GM12878 (cell line): ENCODE measurements around the gene LBH. TPM values are rescaled to one million over a fixed set of nuclear protein-coding genes. Genes with fewer than 3 reads are reported as not detected.

ENCODE experiments used
- ATAC-seq: fragments of 200-7000 bp; cut with Tn5 transposase; 3 replicates; pipeline ENCODE4 v1.9.1; 2020; ENCODE audit warnings: mild to moderate bottlenecking, moderate library complexity
- BruUV-seq: library from RNA; stranded (reverse); fragments of 400-500 nt; replicated peaks from 2 replicates; lab custom pipeline; 2021; lab: Mats Ljungman, UMichigan
- CTCF ChIA-PET: fragments of 300-600 bp; sonication (Branson Sonifier 250); formaldehyde crosslinking; extraction: SDS; loops from one replicate; lab custom pipeline; 2021; ENCODE audit warnings: inconsistent platforms; lab: Yijun Ruan, JAX
- POLR2A ChIA-PET: fragments of 350-600 bp; formaldehyde crosslinking; extraction: SDS; loops from one replicate; lab custom pipeline; 2021; ENCODE audit warnings: inconsistent platforms; lab: Charles Lee
- RAD21 ChIA-PET: fragments of 300-600 bp; sonication (Branson Sonifier 250); formaldehyde crosslinking; loops from one replicate; lab custom pipeline; 2023; ENCODE audit warnings: antibody characterized with exemption; ENCODE audit not compliant: unreplicated experiment; lab: Charles Lee
- SMC1A ChIA-PET: fragments of 300-600 bp; sonication (Branson Sonifier 250); formaldehyde crosslinking; loops from one replicate; lab custom pipeline; 2023; ENCODE audit not compliant: unreplicated experiment, uncharacterized antibody; lab: Charles Lee
- DNase-seq: peaks from one replicate; pipeline ENCODE4 v3.0.0-alpha.2; 2011; ENCODE audit warnings: low read depth, low spot score
- FAIRE-seq: peaks from 3 replicates; lab custom pipeline; 2011; peaks lifted over from hg19 to GRCh38; lab: Jason Lieb, UNC
- H2AFZ ChIP-seq: 2 replicates; pipeline ENCODE4 v1.6.0; 2011; ENCODE audit warnings: low read depth, low read length, control low read depth; ENCODE audit not compliant: control insufficient read depth
- H3K27ac ChIP-seq: 2 replicates; pipeline ENCODE4 v1.5.1; 2011; ENCODE audit warnings: control low read depth; ENCODE audit not compliant: control insufficient read depth, insufficient read depth
- H3K27me3 ChIP-seq, 2 experiments: replicated peaks in 1 of 2; 2 replicates each; pipeline versions ENCODE4 v1.6.0 to v1.6.1; 2011; ENCODE audit warnings: low read length in 1 of 2; ENCODE audit not compliant: control insufficient read depth in 2 of 2, insufficient read depth in 2 of 2
- H3K36me3 ChIP-seq, 2 experiments: 2 replicates each; pipeline ENCODE4 v1.5.1; 2011; ENCODE audit warnings: low read length in 1 of 2; ENCODE audit not compliant: control insufficient read depth in 2 of 2, insufficient read depth in 2 of 2
- H3K4me1 ChIP-seq: 2 replicates; pipeline ENCODE4 v1.6.1; 2011; ENCODE audit warnings: mild to moderate bottlenecking, low read length, moderate library complexity, mixed read lengths; ENCODE audit not compliant: control insufficient read depth, insufficient read depth
- H3K4me2 ChIP-seq: 2 replicates; pipeline ENCODE4 v1.6.0; 2011; ENCODE audit warnings: control low read depth; ENCODE audit not compliant: control insufficient read depth, insufficient read depth
- H3K4me3 ChIP-seq: fragments of 200-600 bp; sonication (generic); 2 replicates; pipeline ENCODE4 v1.5.1; 2016
- H3K79me2 ChIP-seq: 2 replicates; pipeline ENCODE4 v1.6.0; 2011; ENCODE audit warnings: low read length; ENCODE audit not compliant: control insufficient read depth, insufficient read depth
- H3K9ac ChIP-seq: 2 replicates; pipeline ENCODE4 v1.8.0; 2011; ENCODE audit warnings: low read length, control low read depth, mixed read lengths; ENCODE audit not compliant: control insufficient read depth, insufficient read depth
- H3K9me3 ChIP-seq: replicated peaks from 3 replicates; pipeline ENCODE4 v1.5.1; 2011; ENCODE audit warnings: mild to moderate bottlenecking, low read length; ENCODE audit not compliant: control insufficient read depth, insufficient read depth
- H4K20me1 ChIP-seq: 2 replicates; pipeline ENCODE4 v1.6.0; 2011; ENCODE audit not compliant: control insufficient read depth, insufficient read depth
- EP300 ChIP-seq, 2 experiments: fragments of 150-350 bp in 1 of 2; IDR thresholded peaks; 2 replicates each; pipeline ENCODE4 v1.6.1; 2011 to 2012; ENCODE audit warnings: low read depth in 2 of 2, low read length in 2 of 2, borderline replicate concordance in 1 of 2, improper control_type of control experiment in 1 of 2, inconsistent platforms in 1 of 2; ENCODE audit not compliant: control insufficient read depth in 1 of 2
- HCFC1 ChIP-seq: fragments of 150-350 bp; IDR thresholded peaks from 2 replicates; pipeline ENCODE4 v1.6.1; 2014; ENCODE audit warnings: low read length
- HSF1 ChIP-seq: fragments of 150-350 bp; IDR thresholded peaks from 2 replicates; pipeline ENCODE4 v1.6.1; 2014; ENCODE audit warnings: mild to moderate bottlenecking, low read depth, low read length
- MLLT1 ChIP-seq: fragments of 450-650 bp; IDR thresholded peaks from 2 replicates; pipeline ENCODE4 v1.6.1; 2016; ENCODE audit warnings: mild to moderate bottlenecking
- MYC ChIP-seq: IDR thresholded peaks from 2 replicates; pipeline ENCODE4 v1.6.1; 2011; ENCODE audit warnings: mild to moderate bottlenecking, low read length, moderate library complexity, inconsistent platforms; ENCODE audit not compliant: insufficient read depth, insufficient replicate concordance, insufficient read length, severe bottlenecking
- NR2F1 ChIP-seq: fragments of 450-650 bp; conservative IDR thresholded peaks from 2 replicates; pipeline ENCODE4 v1.6.1; 2017; ENCODE audit warnings: mild to moderate bottlenecking
- PKNOX1 ChIP-seq: fragments of 450-650 bp; IDR thresholded peaks from 2 replicates; pipeline ENCODE4 v1.6.1; 2016; ENCODE audit warnings: mild to moderate bottlenecking
- WGBS: methylation state at CpG from one replicate; pipeline ENCODE4 v1.1.6; 2016; ENCODE audit warnings: low lambda C conversion rate; ENCODE audit not compliant: insufficient replicate concordance, insufficient coverage; ENCODE audit errors: missing lambda C conversion rate; 5-methylcytosine and 5-hydroxymethylcytosine counted together
- in situ Hi-C: fragments of 300-500 bp; cut with MboI; formaldehyde crosslinking; loops from 9 replicates; pipeline ENCODE4 v1.14.3; 2018; ENCODE audit warnings: mixed read lengths
- intact Hi-C: fragments of 100-400 bp; cut with micrococcal nuclease; formaldehyde crosslinking; loops from one replicate; pipeline ENCODE4 v1.14.2; 2022; ENCODE audit not compliant: unreplicated experiment
- polyA plus RNA-seq, 11 experiments: library from polyadenylated mRNA; depleted of rRNA in 4 of 11; unstranded in 6 of 11; stranded (reverse) in 5 of 11; fragments of >200 nt; fragmentation: Nextera tagmentation in 4 of 11; fragmentation: Illumina TruSeq in 1 of 11; extraction: Ambion mirVana in 4 of 11; extraction: Trizol in 1 of 11; gene quantifications; 1 replicate in 1 of 11; 2 replicates in 10 of 11; pipeline versions ENCODE4 v1.2.1 to v1.2.3, GENCODE V29; 2011 to 2016; ENCODE audit warnings: inconsistent platforms in 2 of 11, missing spikeins in 2 of 11, low read depth in 1 of 11
- total RNA-seq, 4 experiments: library from RNA; depleted of rRNA in 3 of 4; stranded (reverse); fragments of >200 nt in 3 of 4; fragmentation: Illumina TruSeq in 1 of 4; extraction: Trizol in 1 of 4; gene quantifications; 2 replicates each; pipeline versions ENCODE4 v1.2.1 to v1.2.3, GENCODE V29; 2013 to 2021
- TF ChIP-seq, protein P1 (sequence below): fragments of 450-650 bp; IDR thresholded peaks from 2 replicates; pipeline ENCODE4 v1.6.1; 2017; ENCODE audit warnings: low read depth, mild to moderate bottlenecking, moderate library complexity
- TF ChIP-seq, protein P2 (sequence below): IDR thresholded peaks from 2 replicates; pipeline ENCODE4 v1.6.1; 2011; ENCODE audit warnings: mild to moderate bottlenecking, low read depth, low read length, moderate library complexity; ENCODE audit not compliant: insufficient replicate concordance
- TF ChIP-seq, protein P3 (sequence below): fragments of 150-350 bp; IDR thresholded peaks from 2 replicates; pipeline ENCODE4 v1.6.1; 2016; ENCODE audit warnings: low read depth, low read length

Gene LBH
- total and polyA plus RNA-seq, 10 of the 15 experiments (the other 5 are each of a cell fraction or from before 2014, with no cell fraction given) = 9.3 to 133 (median 34.1) TPM

GRCh38 chr2:30193104-30193681 lies 38.1 kb upstream of the LBH start:
- no peak for FAIRE-seq
- RAD21 ChIA-PET = no interaction called here
- TF ChIP-seq MLLT1 = no peak
- no peak for TF ChIP-seq MYC
- TF ChIP-seq, protein P1, sequence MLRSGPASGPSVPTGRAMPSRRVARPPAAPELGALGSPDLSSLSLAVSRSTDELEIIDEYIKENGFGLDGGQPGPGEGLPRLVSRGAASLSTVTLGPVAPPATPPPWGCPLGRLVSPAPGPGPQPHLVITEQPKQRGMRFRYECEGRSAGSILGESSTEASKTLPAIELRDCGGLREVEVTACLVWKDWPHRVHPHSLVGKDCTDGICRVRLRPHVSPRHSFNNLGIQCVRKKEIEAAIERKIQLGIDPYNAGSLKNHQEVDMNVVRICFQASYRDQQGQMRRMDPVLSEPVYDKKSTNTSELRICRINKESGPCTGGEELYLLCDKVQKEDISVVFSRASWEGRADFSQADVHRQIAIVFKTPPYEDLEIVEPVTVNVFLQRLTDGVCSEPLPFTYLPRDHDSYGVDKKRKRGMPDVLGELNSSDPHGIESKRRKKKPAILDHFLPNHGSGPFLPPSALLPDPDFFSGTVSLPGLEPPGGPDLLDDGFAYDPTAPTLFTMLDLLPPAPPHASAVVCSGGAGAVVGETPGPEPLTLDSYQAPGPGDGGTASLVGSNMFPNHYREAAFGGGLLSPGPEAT = no peak
- no peak for TF ChIP-seq EP300 (IDR thresholded peaks at IDR 0.05; ENCODE audit: borderline replicate concordance in 1 of 2, control insufficient read depth in 1 of 2, low read depth in 2 of 2, low read length in 2 of 2)
- TF ChIP-seq, protein P2, sequence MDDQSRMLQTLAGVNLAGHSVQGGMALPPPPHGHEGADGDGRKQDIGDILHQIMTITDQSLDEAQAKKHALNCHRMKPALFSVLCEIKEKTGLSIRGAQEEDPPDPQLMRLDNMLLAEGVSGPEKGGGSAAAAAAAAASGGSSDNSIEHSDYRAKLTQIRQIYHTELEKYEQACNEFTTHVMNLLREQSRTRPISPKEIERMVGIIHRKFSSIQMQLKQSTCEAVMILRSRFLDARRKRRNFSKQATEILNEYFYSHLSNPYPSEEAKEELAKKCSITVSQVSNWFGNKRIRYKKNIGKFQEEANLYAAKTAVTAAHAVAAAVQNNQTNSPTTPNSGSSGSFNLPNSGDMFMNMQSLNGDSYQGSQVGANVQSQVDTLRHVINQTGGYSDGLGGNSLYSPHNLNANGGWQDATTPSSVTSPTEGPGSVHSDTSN = no peak
- TF ChIP-seq PKNOX1 = no peak
- no peak for TF ChIP-seq HSF1
- no peak for TF ChIP-seq HCFC1
- TF ChIP-seq, protein P3, sequence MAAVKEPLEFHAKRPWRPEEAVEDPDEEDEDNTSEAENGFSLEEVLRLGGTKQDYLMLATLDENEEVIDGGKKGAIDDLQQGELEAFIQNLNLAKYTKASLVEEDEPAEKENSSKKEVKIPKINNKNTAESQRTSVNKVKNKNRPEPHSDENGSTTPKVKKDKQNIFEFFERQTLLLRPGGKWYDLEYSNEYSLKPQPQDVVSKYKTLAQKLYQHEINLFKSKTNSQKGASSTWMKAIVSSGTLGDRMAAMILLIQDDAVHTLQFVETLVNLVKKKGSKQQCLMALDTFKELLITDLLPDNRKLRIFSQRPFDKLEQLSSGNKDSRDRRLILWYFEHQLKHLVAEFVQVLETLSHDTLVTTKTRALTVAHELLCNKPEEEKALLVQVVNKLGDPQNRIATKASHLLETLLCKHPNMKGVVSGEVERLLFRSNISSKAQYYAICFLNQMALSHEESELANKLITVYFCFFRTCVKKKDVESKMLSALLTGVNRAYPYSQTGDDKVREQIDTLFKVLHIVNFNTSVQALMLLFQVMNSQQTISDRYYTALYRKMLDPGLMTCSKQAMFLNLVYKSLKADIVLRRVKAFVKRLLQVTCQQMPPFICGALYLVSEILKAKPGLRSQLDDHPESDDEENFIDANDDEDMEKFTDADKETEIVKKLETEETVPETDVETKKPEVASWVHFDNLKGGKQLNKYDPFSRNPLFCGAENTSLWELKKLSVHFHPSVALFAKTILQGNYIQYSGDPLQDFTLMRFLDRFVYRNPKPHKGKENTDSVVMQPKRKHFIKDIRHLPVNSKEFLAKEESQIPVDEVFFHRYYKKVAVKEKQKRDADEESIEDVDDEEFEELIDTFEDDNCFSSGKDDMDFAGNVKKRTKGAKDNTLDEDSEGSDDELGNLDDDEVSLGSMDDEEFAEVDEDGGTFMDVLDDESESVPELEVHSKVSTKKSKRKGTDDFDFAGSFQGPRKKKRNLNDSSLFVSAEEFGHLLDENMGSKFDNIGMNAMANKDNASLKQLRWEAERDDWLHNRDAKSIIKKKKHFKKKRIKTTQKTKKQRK = no peak
- TF ChIP-seq NR2F1 = no peak
- TF ChIP-seq, all 136 proteins: peak for 0
- H4K20me1 ChIP-seq = no peaks in the 10 kb centered on the region
- no peak overlapping the region for H3K4me3 ChIP-seq
- intact Hi-C loops (no loop called here), in situ Hi-C loops (no loop called here)
- H3K27me3 ChIP-seq = no peaks in the 10 kb centered on the region
- no peaks in the 10 kb centered on the region for H3K79me2 ChIP-seq
- no peaks in the 10 kb centered on the region for H3K36me3 ChIP-seq
- H3K9me3 ChIP-seq = no peaks in the 10 kb centered on the region
- H2AFZ ChIP-seq = no peak overlapping the region
- ChIA-PET SMC1A (interaction anchor here (0.8 to 1.2 kb wide), 2 partner anchors 28 to 519 kb away, joined by 4 to 6 read pairs; no protein-coding TSS in a partner anchor), POLR2A (interaction anchor here (0.6 kb wide), 1 partner anchor 1072 kb away, joined by 7 read pairs; no protein-coding TSS in a partner anchor), CTCF (interaction anchor here (0.6 to 6.4 kb wide), 8 partner anchors 9 to 1791 kb away, joined by 3 to 36 read pairs (median 4); no protein-coding TSS in a partner anchor)
- ATAC-seq = no peak
- no peak overlapping the region for H3K9ac ChIP-seq
- no peak for DNase-seq
- H3K4me2 ChIP-seq = no peak overlapping the region
- WGBS = 22% methylated on average over 13 of the region's 13 CpGs
- H3K27ac ChIP-seq = no peak overlapping the region
- H3K4me1 ChIP-seq = no peaks in the 10 kb centered on the region
- BruUV-seq = no TSS peak
